GM23248 (cell line): ENCODE data around the gene EPN2.

Source experiments
- EZH2 ChIP-seq: fragments of 200-600 bp; sonication (generic); IDR thresholded peaks from 2 replicates; pipeline ENCODE4 v1.6.1; 2018; ENCODE audit warnings: antibody characterized with exemption, mild to moderate bottlenecking; ENCODE audit not compliant: insufficient read depth, poor library complexity, severe bottlenecking
- EZH2phosphoT487 ChIP-seq: fragments of 200-600 bp; sonication (generic); IDR thresholded peaks from 2 replicates; pipeline ENCODE4 v1.6.1; 2018; ENCODE audit warnings: antibody characterized with exemption, moderate library complexity, mild to moderate bottlenecking, low read depth; ENCODE audit not compliant: insufficient read depth

- TF ChIP-seq EZH2phosphoT487 (no peak), EZH2 (no peak)
These were observed 44.0 kb downstream of the EPN2 start for GRCh38 chr17:19281161-19281560.
